Pulmonary artery endothelial cell (primary cell): ENCODE data around the gene CACNA1C. TPM values are rescaled to one million over a fixed set of nuclear protein-coding genes. Genes with fewer than 3 reads are reported as not detected.
"Not testable (repeated sequence)": the region's sequence is repeated elsewhere in the genome, so short reads cannot be mapped to it uniquely, and the experiment has no call there.

Experiments used
- DNase-seq: peaks from one replicate; pipeline ENCODE4 v3.0.0-alpha.2; 2011; ENCODE audit warnings: low read depth, low spot score
- total RNA-seq: library from RNA; depleted of rRNA; stranded (reverse); fragments of >200 nt; gene quantifications from 2 replicates; pipeline ENCODE4 v1.2.3, GENCODE V29; 2014

The CACNA1C gene
- total RNA-seq, 1 donor from 2014 or later: not detected

GRCh38 chr12:2710701-2711100 lies 657.9 kb downstream of the CACNA1C start:
- no peak for DNase-seq

GRCh38 chr12:2719392-2719791 lies 666.6 kb downstream of the CACNA1C start:
- DNase-seq: no peak

- no peak for DNase-seq
These were observed 670.0 kb downstream of the CACNA1C start for GRCh38 chr12:2722806-2723205.

DNA sequence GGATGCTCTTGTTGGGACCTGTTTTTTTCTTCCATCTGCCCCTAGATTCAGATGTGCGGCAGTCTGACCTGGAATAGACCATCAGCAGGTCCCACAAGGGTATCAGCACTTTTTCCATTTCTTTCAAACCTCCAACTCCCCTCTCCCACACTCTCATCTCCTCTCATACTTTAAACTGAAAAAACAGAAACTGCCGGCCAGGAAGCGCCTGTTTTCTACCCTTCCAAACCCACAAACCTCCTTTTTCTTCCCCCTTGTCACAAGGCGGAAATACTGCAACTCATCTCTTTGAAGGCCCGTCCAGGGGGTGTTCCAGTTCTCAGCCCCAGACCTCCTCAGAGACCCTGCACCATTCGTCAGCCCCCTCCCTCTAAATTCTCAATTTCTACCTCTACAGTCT lies 679.5 kb downstream of the CACNA1C start:
- DNase-seq: no peak

DNA sequence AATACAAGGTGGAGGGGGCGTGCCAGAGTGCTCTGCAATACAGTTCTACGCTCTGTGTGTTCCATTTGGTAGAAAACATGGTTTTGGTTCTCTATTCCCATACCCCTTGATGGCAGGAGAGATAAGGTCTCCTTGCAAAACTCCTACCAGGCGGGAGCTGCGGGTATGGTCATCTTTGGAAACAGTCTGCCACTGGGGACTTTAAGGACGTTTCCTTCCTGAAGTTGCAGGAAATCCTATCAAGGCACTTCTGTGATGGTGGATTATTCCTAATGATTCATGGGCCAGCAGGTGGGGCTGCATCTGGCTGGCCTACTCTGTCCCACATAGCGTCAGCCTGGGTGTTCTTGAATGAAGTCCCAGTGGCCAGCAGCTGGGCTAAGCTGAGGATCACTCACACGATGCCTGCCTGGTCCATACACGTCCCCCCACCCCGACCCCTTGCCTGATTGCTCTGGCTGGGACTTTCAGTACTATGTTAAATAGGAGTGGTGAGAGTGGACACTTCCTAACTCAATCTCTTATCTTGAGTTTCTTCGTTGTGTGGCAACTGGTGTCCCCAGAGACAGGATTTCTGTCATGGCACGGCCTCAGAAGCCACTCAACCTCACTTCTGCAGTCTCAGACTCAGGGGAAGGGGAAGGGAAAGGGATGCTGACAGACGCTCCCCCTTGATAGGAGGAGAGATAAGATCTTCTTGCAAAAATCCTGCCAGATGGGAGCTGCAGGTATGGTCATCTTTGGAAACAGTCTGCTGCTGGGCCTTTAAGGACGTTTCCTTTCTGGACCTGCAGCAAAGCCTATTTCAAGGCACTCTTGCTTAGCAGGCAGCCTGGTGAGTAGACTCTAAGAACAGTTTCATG lies 680.9 kb downstream of the CACNA1C start:
- DNase-seq: no peak

DNA sequence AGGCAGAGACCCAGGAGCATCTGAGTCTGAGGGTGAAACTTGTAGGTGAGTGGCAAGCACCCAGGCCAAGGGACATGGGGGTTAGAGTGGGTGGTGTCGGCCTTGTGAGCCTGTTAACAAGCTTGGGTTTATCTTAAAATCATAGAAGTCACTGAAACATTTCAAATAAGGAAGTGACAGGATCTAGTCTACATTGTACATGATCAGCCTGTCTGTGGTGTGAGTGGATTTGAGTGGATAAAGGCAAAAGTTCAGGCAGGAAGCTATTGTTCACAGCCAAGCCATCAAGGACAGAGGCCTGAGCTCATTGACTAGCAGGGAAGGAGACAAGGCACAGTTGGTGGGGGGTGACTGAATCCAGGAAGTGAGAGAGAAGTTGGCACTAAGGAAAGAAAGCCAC lies 682.6 kb downstream of the CACNA1C start:
- no peak for DNase-seq

- no peak for DNase-seq
These were observed 685.0 kb downstream of the CACNA1C start for GRCh38 chr12:2737656-2738241.

- no peak for DNase-seq
These were observed 686.3 kb downstream of the CACNA1C start for GRCh38 chr12:2739069-2739468.

DNA sequence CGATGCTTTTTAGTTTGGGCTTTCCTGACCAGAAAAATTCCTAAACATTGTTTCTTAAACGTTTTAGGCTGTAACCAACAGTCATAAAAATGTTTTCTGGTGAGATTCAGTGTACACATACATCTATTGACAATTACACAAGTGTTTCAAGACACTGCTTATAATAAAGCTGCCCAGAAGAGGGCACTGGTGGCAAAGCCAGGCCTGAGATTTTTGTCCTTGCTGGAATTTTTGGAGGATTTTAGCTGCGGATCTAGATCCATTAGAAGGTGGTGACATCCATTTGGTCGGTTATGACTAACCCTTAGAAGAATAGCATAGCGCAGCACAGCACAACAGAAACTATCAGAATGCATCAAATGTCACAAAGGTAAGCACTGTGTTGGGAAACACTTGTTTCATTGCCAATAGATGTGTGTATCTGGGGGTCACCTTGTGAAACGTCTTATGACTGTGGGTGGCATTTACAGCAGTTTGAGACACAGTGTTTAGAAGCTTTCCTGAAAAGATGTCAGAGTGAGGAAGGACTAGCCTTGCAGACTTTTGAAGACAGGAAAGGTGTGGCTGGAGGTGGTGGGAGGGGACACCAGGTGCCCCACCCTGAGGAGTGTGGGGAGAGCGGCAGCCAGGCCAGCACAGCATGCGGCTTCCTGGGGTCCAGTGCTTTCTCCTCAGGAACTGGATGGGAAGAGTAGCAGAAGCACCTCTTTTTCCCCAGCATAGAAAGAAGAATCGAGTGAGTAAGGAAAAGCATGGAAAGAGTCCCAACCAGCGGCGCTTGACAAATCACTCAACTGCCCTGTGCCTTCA lies 687.2 kb downstream of the CACNA1C start:
- DNase-seq: no peak

GRCh38 chr12:2742037-2742436 lies 689.2 kb downstream of the CACNA1C start:
- not testable (repeated sequence) for DNase-seq

- no peak for DNase-seq
These were observed 690.7 kb downstream of the CACNA1C start for GRCh38 chr12:2743478-2743877.

DNA sequence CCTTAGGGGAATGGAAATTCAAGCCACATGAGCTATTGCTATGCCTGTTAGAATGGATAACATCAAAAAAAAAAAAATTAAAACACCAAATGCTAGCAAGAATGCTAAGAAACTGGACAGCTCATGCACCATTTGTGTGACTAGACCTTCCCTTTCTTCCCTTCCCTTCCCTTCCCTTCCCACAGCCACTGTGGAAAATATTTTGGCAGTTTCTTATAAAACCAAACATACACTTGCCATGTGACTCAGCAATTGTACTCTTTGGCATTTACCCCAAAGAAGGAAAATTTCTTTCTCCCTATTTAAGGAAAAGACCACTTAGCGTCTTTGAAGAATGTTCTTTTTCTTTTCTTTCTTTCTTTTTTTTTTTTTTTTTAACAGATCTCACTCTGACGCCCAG lies 692.9 kb downstream of the CACNA1C start:
- no peak for DNase-seq

Other genes with a start within 250 kb of the CACNA1C start
- not detected in 2 replicates for gene LRTM2, start 232.4 kb upstream of the CACNA1C start, total RNA-seq
- 0.18 and 0.46 TPM in 2 replicates for gene CACNA2D4, start 134.3 kb upstream of the CACNA1C start, total RNA-seq
- 4.9 and 6.0 TPM in 2 replicates for gene DCP1B, start 48.5 kb upstream of the CACNA1C start, total RNA-seq